Prostate gland (tissue), 2 donors: Measurements from ENCODE around the gene MYO5B. TPM values are rescaled to one million over a fixed set of nuclear protein-coding genes. Genes with fewer than 3 reads are reported as not detected.

ENCODE experiments used
- DNase-seq: peaks from one replicate; pipeline ENCODE4 v3.0.0-alpha.2; 2019; ENCODE audit warnings: low spot score
- H3K27ac ChIP-seq, 2 donors: fragments of 200-600 bp; sonication (generic); 2 replicates each; pipeline ENCODE4 v1.5.1; 2017 to 2019
- H3K27me3 ChIP-seq: fragments of 200-600 bp; sonication (generic); replicated peaks from 2 replicates; pipeline ENCODE4 v1.5.1; 2019; ENCODE audit not compliant: insufficient read depth
- H3K36me3 ChIP-seq, 2 donors: fragments of 200-600 bp; sonication (generic); 1 replicate in 1 of 2; 2 replicates in 1 of 2; pipeline versions ENCODE4 v1.5.1 to v1.8.1; 2017 to 2019
- H3K4me1 ChIP-seq: fragments of 200-600 bp; sonication (generic); replicated peaks from 2 replicates; pipeline ENCODE4 v1.5.1; 2019
- H3K4me3 ChIP-seq, 2 donors: fragments of 200-600 bp; sonication (generic); 2 replicates each; pipeline ENCODE4 v1.5.1; 2017 to 2019
- H3K9me3 ChIP-seq: fragments of 200-600 bp; sonication (generic); 2 replicates; pipeline ENCODE4 v1.5.1; 2017
- CTCF ChIP-seq, 4 experiments: fragments of 200-600 bp in 2 of 4; fragments of 450-650 bp in 2 of 4; sonication (generic) in 2 of 4; IDR thresholded peaks; 1 replicate in 3 of 4; 2 replicates in 1 of 4; pipeline ENCODE4 v1.5.1; 2016 to 2019; ENCODE audit warnings: antibody characterized with exemption in 4 of 4, mild to moderate bottlenecking in 2 of 4, moderate library complexity in 2 of 4
- POLR2A ChIP-seq: fragments of 450-650 bp; IDR thresholded peaks from one replicate; pipeline ENCODE4 v1.6.1; 2016; ENCODE audit warnings: antibody characterized with exemption, mild to moderate bottlenecking
- POLR2AphosphoS5 ChIP-seq: sonication (generic); formaldehyde crosslinking; IDR thresholded peaks from one replicate; pipeline ENCODE4 v1.6.1; 2017; ENCODE audit warnings: antibody characterized with exemption
- WGBS: methylation state at CpG from one replicate; pipeline ENCODE4 v1.1.5; 2018; 5-methylcytosine and 5-hydroxymethylcytosine counted together
- intact Hi-C: fragments of 100-400 bp; cut with DNase I; formaldehyde crosslinking; loops from one replicate; pipeline ENCODE4 v1.14.2; 2022
- total RNA-seq, 2 donors: library from RNA; depleted of rRNA; stranded (reverse); fragments of >200 nt; gene quantifications; one replicate each; pipeline ENCODE4 v1.1.0, GENCODE V29; 2016

MYO5B gene
- total RNA-seq, 2 donors from 2014 or later, result 28.5 to 31.1 TPM

- DNase-seq, result no peak
- no peaks in the 10 kb centered on the region for H3K9me3 ChIP-seq
- H3K4me1 ChIP-seq, result no peaks in the 10 kb centered on the region
- TF ChIP-seq POLR2A (no peak), POLR2AphosphoS5 (no peak), CTCF (IDR thresholded peaks at IDR 0.05) (no peak)
- no peak overlapping the region for H3K4me3 ChIP-seq
- no peaks in the 10 kb centered on the region for H3K27me3 ChIP-seq
- H3K27ac ChIP-seq, result no peak overlapping the region
- H3K36me3 ChIP-seq, result no peaks in the 10 kb centered on the region
- intact Hi-C loops, result no loop called here
- whole genome bisulfite sequencing, result 93% methylated on average over 4 of the region's 4 CpGs
Observed at GRCh38 chr18:49884465-49884864, 310.5 kb downstream of the MYO5B start.

- WGBS, result 79% methylated on average over 3 of the region's 3 CpGs
- intact Hi-C loops, result no loop called here
Observed at GRCh38 chr18:49880661-49881060, 314.3 kb downstream of the MYO5B start.

GRCh38 chr18:49879271-49879580 lies 315.7 kb downstream of the MYO5B start:
- 48% methylated on average over 3 of the region's 3 CpGs for WGBS
- no peak overlapping the region for H3K27ac ChIP-seq
- intact Hi-C loops, result no loop called here
- no peaks in the 10 kb centered on the region for H3K27me3 ChIP-seq
- no peaks in the 10 kb centered on the region for H3K9me3 ChIP-seq
- no peaks in the 10 kb centered on the region for H3K36me3 ChIP-seq
- TF ChIP-seq CTCF (IDR thresholded peaks at IDR 0.05), result no peak
- TF ChIP-seq POLR2AphosphoS5, result no peak
- TF ChIP-seq POLR2A, result no peak
- no peaks in the 10 kb centered on the region for H3K4me1 ChIP-seq
- no peak overlapping the region for H3K4me3 ChIP-seq
- no peak for DNase-seq

More at GRCh38 chr18:49880661-49881060, 314.3 kb downstream of the MYO5B start:
- Histone ChIP-seq H3K4me3 (no peak overlapping the region), H3K27me3 (no peaks in the 10 kb centered on the region), H3K4me1 (no peaks in the 10 kb centered on the region), H3K36me3 (no peaks in the 10 kb centered on the region), H3K27ac (no peak overlapping the region), H3K9me3 (no peaks in the 10 kb centered on the region)
- TF ChIP-seq CTCF (IDR thresholded peaks at IDR 0.05) (no peak), POLR2A (no peak), POLR2AphosphoS5 (no peak)
- DNase-seq, result no peak

GRCh38 chr18:49878567-49879270 lies 316.2 kb downstream of the MYO5B start:
- no peak overlapping the region for H3K4me3 ChIP-seq
- H3K27ac ChIP-seq, result no peak overlapping the region
- DNase-seq, result no peak
- no peaks in the 10 kb centered on the region for H3K9me3 ChIP-seq
- H3K36me3 ChIP-seq, result no peaks in the 10 kb centered on the region
- TF ChIP-seq CTCF (IDR thresholded peaks at IDR 0.05), result no peak
- no peak for TF ChIP-seq POLR2AphosphoS5
- TF ChIP-seq POLR2A, result no peak
- no peaks in the 10 kb centered on the region for H3K27me3 ChIP-seq
- 82% methylated on average over 10 of the region's 10 CpGs for WGBS
- intact Hi-C loops, result no loop called here
- H3K4me1 ChIP-seq, result no peaks in the 10 kb centered on the region

- no peaks in the 10 kb centered on the region for H3K9me3 ChIP-seq
- no peaks in the 10 kb centered on the region for H3K27me3 ChIP-seq
- no peaks in the 10 kb centered on the region for H3K4me1 ChIP-seq
- intact Hi-C loops, result no loop called here
- DNase-seq, result no peak
- TF ChIP-seq CTCF (IDR thresholded peaks at IDR 0.05), result no peak
- TF ChIP-seq POLR2A, result no peak
- no peak for TF ChIP-seq POLR2AphosphoS5
- 95% methylated on average over 2 of the region's 2 CpGs for WGBS
- no peaks in the 10 kb centered on the region for H3K36me3 ChIP-seq
- no peak overlapping the region for H3K27ac ChIP-seq
- no peak overlapping the region for H3K4me3 ChIP-seq
Observed at GRCh38 chr18:49878015-49878414, 316.9 kb downstream of the MYO5B start.
